Endothelial cell (in vitro differentiated cells): ENCODE results near the gene ZBTB34. TPM values are rescaled to one million over a fixed set of nuclear protein-coding genes. Genes with fewer than 3 reads are reported as not detected.
"Not testable (repeated sequence)": the region's sequence is repeated elsewhere in the genome, so short reads cannot be mapped to it uniquely, and the experiment has no call there.

Experiments used
- DNase-seq: peaks from one replicate; pipeline ENCODE4 v3.0.0; 2021; ENCODE audit warnings: low spot score
- H3K27ac Mint-ChIP-seq: one replicate; pipeline ENCODE4 v1.8.0; 2021; ENCODE audit warnings: mixed read lengths, inconsistent platforms; ENCODE audit not compliant: unreplicated experiment
- H3K27me3 Mint-ChIP-seq: one replicate; pipeline ENCODE4 v1.8.0; 2021; ENCODE audit warnings: mild to moderate bottlenecking, moderate library complexity, mixed read lengths, inconsistent platforms; ENCODE audit not compliant: unreplicated experiment
- H3K36me3 Mint-ChIP-seq: one replicate; pipeline ENCODE4 v1.8.0; 2021; ENCODE audit warnings: mild to moderate bottlenecking, low read depth, mixed read lengths, inconsistent platforms; ENCODE audit not compliant: unreplicated experiment
- H3K4me1 Mint-ChIP-seq: one replicate; pipeline ENCODE4 v1.8.0; 2021; ENCODE audit warnings: mild to moderate bottlenecking, mixed read lengths, inconsistent platforms; ENCODE audit not compliant: unreplicated experiment
- H3K4me3 Mint-ChIP-seq: one replicate; pipeline ENCODE4 v1.8.0; 2021; ENCODE audit warnings: mild to moderate bottlenecking, mixed read lengths, inconsistent platforms; ENCODE audit not compliant: unreplicated experiment
- H3K9me3 Mint-ChIP-seq: one replicate; pipeline ENCODE4 v1.8.0; 2021; ENCODE audit warnings: mixed read lengths, inconsistent platforms; ENCODE audit not compliant: unreplicated experiment
- CTCF ChIP-seq: fragments of 200-600 bp; sonication (generic); IDR thresholded peaks from one replicate; pipeline ENCODE4 v1.5.0; 2021; ENCODE audit warnings: antibody characterized with exemption; ENCODE audit not compliant: unreplicated experiment
- total RNA-seq: library from RNA; stranded (reverse); fragmentation: NEBNext Ultra II Directional; extraction: Animal tissue kit (Norgen Biotek cat#: 25700); gene quantifications from one replicate; pipeline ENCODE4 v1.2.1, GENCODE V29; 2021; ENCODE audit not compliant: unreplicated experiment

Gene ZBTB34
- total RNA-seq, 1 donor from 2014 or later = 22.9 TPM

GRCh38 chr9:126819482-126819881 lies 41.0 kb upstream of the ZBTB34 start:
- H3K4me1 Mint-ChIP-seq = no peaks in the 10 kb centered on the region
- no peaks in the 10 kb centered on the region for H3K27me3 Mint-ChIP-seq
- no peak overlapping the region for H3K27ac Mint-ChIP-seq
- H3K9me3 Mint-ChIP-seq = peaks cover 5% of the 10 kb centered on the region
- H3K36me3 Mint-ChIP-seq = peaks cover 32% of the 10 kb centered on the region
- DNase-seq = no peak
- no peak for TF ChIP-seq CTCF
- peak overlapping the region; percentile 77 for H3K4me3 Mint-ChIP-seq

GRCh38 chr9:126822278-126822677 lies 38.2 kb upstream of the ZBTB34 start:
- H3K36me3 Mint-ChIP-seq = peaks cover 27% of the 10 kb centered on the region
- no peak for TF ChIP-seq CTCF
- no peak for DNase-seq
- H3K4me3 Mint-ChIP-seq = no peak overlapping the region
- peaks cover 5% of the 10 kb centered on the region for H3K9me3 Mint-ChIP-seq
- H3K4me1 Mint-ChIP-seq = no peaks in the 10 kb centered on the region
- no peak overlapping the region for H3K27ac Mint-ChIP-seq
- no peaks in the 10 kb centered on the region for H3K27me3 Mint-ChIP-seq

GRCh38 chr9:126822873-126823272 lies 37.6 kb upstream of the ZBTB34 start:
- no peak for TF ChIP-seq CTCF
- H3K4me1 Mint-ChIP-seq = no peaks in the 10 kb centered on the region
- no peaks in the 10 kb centered on the region for H3K27me3 Mint-ChIP-seq
- DNase-seq = no peak
- H3K36me3 Mint-ChIP-seq = peaks cover 27% of the 10 kb centered on the region
- no peak overlapping the region for H3K27ac Mint-ChIP-seq
- peaks cover 5% of the 10 kb centered on the region for H3K9me3 Mint-ChIP-seq
- H3K4me3 Mint-ChIP-seq = no peak overlapping the region

GRCh38 chr9:126824052-126824451 lies 36.4 kb upstream of the ZBTB34 start:
- not testable (repeated sequence) for H3K27ac Mint-ChIP-seq, H3K4me3 Mint-ChIP-seq, H3K9me3 Mint-ChIP-seq, H3K4me1 Mint-ChIP-seq, DNase-seq, H3K27me3 Mint-ChIP-seq
- peaks cover 18% of the 10 kb centered on the region for H3K36me3 Mint-ChIP-seq

GRCh38 chr9:126827227-126827626 lies 33.2 kb upstream of the ZBTB34 start:
- Mint-ChIP-seq H3K9me3 (no peaks in the 10 kb centered on the region), H3K27ac (no peak overlapping the region), H3K27me3 (no peaks in the 10 kb centered on the region), H3K36me3 (peaks cover 8% of the 10 kb centered on the region), H3K4me1 (no peaks in the 10 kb centered on the region), H3K4me3 (no peak overlapping the region)
- TF ChIP-seq CTCF = no peak
- DNase-seq = no peak

GRCh38 chr9:126829035-126829434 lies 31.4 kb upstream of the ZBTB34 start:
- Mint-ChIP-seq H3K27me3 (no peaks in the 10 kb centered on the region), H3K4me1 (no peaks in the 10 kb centered on the region), H3K27ac (no peak overlapping the region), H3K36me3 (peaks cover 24% of the 10 kb centered on the region), H3K9me3 (no peaks in the 10 kb centered on the region), H3K4me3 (no peak overlapping the region)
- no peak for DNase-seq
- TF ChIP-seq CTCF = no peak
